Transverse colon (tissue), 4 donors: ENCODE measurements around the gene EDC4.

Experiments used
- EP300 ChIP-seq: sonication (generic); formaldehyde crosslinking; IDR thresholded peaks from one replicate; pipeline ENCODE4 v1.6.1; 2017; ENCODE audit warnings: antibody characterized with exemption, low read depth
- POLR2A ChIP-seq: fragments of 450-650 bp; IDR thresholded peaks from one replicate; pipeline ENCODE4 v1.6.1; 2016; ENCODE audit warnings: antibody characterized with exemption, mild to moderate bottlenecking, moderate library complexity
- POLR2AphosphoS5 ChIP-seq, 3 donors: sonication (generic); formaldehyde crosslinking; IDR thresholded peaks; one replicate each; pipeline ENCODE4 v1.6.1; 2016; ENCODE audit warnings: antibody characterized with exemption in 3 of 3
- TF ChIP-seq, protein P1 (sequence below), 5 experiments: fragments of 200-600 bp in 3 of 5; fragments of 450-650 bp in 2 of 5; sonication (generic) in 3 of 5; IDR thresholded peaks; 1 replicate in 2 of 5; 2 replicates in 3 of 5; pipeline ENCODE4 v1.5.1; 2016 to 2017; ENCODE audit warnings: antibody characterized with exemption in 5 of 5, inconsistent platforms in 3 of 5, mild to moderate bottlenecking in 2 of 5, moderate library complexity in 1 of 5

DNA sequence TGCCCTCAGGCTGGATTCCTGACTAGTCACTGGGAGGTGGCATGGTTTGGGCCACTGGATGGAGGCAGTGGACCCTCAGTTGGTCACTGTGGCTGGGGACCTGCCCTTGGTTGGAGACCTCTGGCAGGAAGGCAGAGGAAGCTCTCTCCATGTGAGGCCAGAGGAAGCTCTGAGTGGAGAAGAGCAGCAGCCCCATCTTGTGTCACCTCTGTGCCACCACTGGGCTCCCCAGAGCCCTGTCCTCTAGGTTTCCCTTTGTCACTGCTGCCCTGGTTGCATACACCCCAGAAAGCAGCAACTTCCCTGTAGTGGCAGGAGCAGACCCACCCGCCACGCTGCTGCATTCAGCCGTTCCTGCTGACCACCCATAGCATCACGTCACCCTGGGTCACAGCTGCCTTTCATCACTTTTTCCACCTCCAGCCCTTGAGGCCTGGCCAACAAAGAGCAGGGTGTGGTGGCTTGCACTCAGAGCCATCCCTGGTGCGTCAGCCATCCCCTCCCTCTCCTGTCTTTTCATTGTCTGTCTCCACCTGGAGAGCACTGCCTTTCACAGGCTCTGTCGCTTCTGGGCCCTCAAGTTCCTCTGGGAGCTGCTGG, 46.9 kb downstream of the EDC4 start:
- TF ChIP-seq, protein P1, sequence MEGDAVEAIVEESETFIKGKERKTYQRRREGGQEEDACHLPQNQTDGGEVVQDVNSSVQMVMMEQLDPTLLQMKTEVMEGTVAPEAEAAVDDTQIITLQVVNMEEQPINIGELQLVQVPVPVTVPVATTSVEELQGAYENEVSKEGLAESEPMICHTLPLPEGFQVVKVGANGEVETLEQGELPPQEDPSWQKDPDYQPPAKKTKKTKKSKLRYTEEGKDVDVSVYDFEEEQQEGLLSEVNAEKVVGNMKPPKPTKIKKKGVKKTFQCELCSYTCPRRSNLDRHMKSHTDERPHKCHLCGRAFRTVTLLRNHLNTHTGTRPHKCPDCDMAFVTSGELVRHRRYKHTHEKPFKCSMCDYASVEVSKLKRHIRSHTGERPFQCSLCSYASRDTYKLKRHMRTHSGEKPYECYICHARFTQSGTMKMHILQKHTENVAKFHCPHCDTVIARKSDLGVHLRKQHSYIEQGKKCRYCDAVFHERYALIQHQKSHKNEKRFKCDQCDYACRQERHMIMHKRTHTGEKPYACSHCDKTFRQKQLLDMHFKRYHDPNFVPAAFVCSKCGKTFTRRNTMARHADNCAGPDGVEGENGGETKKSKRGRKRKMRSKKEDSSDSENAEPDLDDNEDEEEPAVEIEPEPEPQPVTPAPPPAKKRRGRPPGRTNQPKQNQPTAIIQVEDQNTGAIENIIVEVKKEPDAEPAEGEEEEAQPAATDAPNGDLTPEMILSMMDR (IDR thresholded peaks at IDR 0.05), result no peak
- no peak for TF ChIP-seq POLR2A
- no peak for TF ChIP-seq POLR2AphosphoS5 (IDR thresholded peaks at IDR 0.05)
- no peak for TF ChIP-seq EP300
